Neural progenitor cell (in vitro differentiated cells): Measurements from ENCODE around the gene ST6GAL1. TPM values are rescaled to one million over a fixed set of nuclear protein-coding genes. Genes with fewer than 3 reads are reported as not detected.
A peak's percentile ranks its signal among the peaks of the same experiment; 100 is the strongest.

ENCODE experiments used
- DNase-seq: peaks from one replicate; pipeline ENCODE4 v3.0.0-alpha.2; 2016; ENCODE audit warnings: low spot score
- H2AFZ ChIP-seq: fragments of 200-600 bp; sonication (generic); replicated peaks from 2 replicates; pipeline ENCODE4 v1.6.1; 2016; ENCODE audit warnings: antibody characterized with exemption
- H3F3A ChIP-seq: fragments of 200-600 bp; sonication (generic); 2 replicates; pipeline ENCODE4 v1.6.1; 2016; ENCODE audit warnings: antibody characterized with exemption, low read depth
- H3K27ac ChIP-seq: fragments of 200-600 bp; sonication (generic); 2 replicates; pipeline ENCODE4 v1.5.1; 2016; ENCODE audit warnings: mild to moderate bottlenecking
- H3K27me3 ChIP-seq: fragments of 200-600 bp; sonication (generic); 2 replicates; pipeline ENCODE4 v1.6.1; 2016; ENCODE audit warnings: mild to moderate bottlenecking, moderate library complexity
- H3K36me3 ChIP-seq: fragments of 200-600 bp; sonication (generic); 2 replicates; pipeline ENCODE4 v1.5.1; 2016
- H3K4me1 ChIP-seq: fragments of 200-600 bp; sonication (generic); 2 replicates; pipeline ENCODE4 v1.6.1; 2016; ENCODE audit warnings: mixed run types
- H3K4me2 ChIP-seq: fragments of 200-600 bp; sonication (generic); 2 replicates; pipeline ENCODE4 v1.6.1; 2016
- H3K4me3 ChIP-seq: fragments of 200-600 bp; sonication (generic); 2 replicates; pipeline ENCODE4 v1.5.1; 2016
- H3K79me2 ChIP-seq: fragments of 200-600 bp; sonication (generic); 2 replicates; pipeline ENCODE4 v1.6.1; 2016; ENCODE audit warnings: low read depth
- H3K9ac ChIP-seq: fragments of 200-600 bp; sonication (generic); 2 replicates; pipeline ENCODE4 v1.6.1; 2016
- H3K9me3 ChIP-seq: fragments of 200-600 bp; sonication (generic); 2 replicates; pipeline ENCODE4 v1.5.1; 2016; ENCODE audit warnings: low read depth
- H4K20me1 ChIP-seq: fragments of 200-600 bp; sonication (generic); 2 replicates; pipeline ENCODE4 v1.6.1; 2016; ENCODE audit warnings: low read depth
- H3K27ac Mint-ChIP-seq: 3 replicates; pipeline ENCODE4 v1.8.0; 2021; ENCODE audit warnings: mixed read lengths
- H3K27me3 Mint-ChIP-seq: 2 replicates; pipeline ENCODE4 v1.8.0; 2022; ENCODE audit warnings: low read depth, mild to moderate bottlenecking, inconsistent platforms, moderate library complexity, mixed read lengths; ENCODE audit not compliant: insufficient read depth
- H3K36me3 Mint-ChIP-seq: 3 replicates; pipeline ENCODE4 v1.8.0; 2021; ENCODE audit warnings: mixed read lengths
- H3K4me1 Mint-ChIP-seq: 3 replicates; pipeline ENCODE4 v1.8.0; 2021; ENCODE audit warnings: mixed read lengths
- H3K4me3 Mint-ChIP-seq: 3 replicates; pipeline ENCODE4 v1.8.0; 2021; ENCODE audit warnings: mild to moderate bottlenecking, moderate library complexity, mixed read lengths
- H3K9me3 Mint-ChIP-seq: 3 replicates; pipeline ENCODE4 v1.8.0; 2020; ENCODE audit warnings: mixed read lengths
- CTCF ChIP-seq: fragments of 200-600 bp; sonication (generic); IDR thresholded peaks from 2 replicates; pipeline ENCODE4 v1.5.1; 2017; ENCODE audit warnings: antibody characterized with exemption, mild to moderate bottlenecking
- EZH2 ChIP-seq: fragments of 200-600 bp; sonication (generic); IDR thresholded peaks from 2 replicates; pipeline ENCODE4 v1.6.1; 2017; ENCODE audit warnings: antibody characterized with exemption, mild to moderate bottlenecking, moderate library complexity
- EZH2phosphoT487 ChIP-seq: fragments of 200-600 bp; sonication (generic); IDR thresholded peaks from 2 replicates; pipeline ENCODE4 v1.6.1; 2017; ENCODE audit warnings: antibody characterized with exemption
- total RNA-seq: library from RNA; depleted of rRNA; stranded (reverse); fragments of >200 nt; gene quantifications from 2 replicates; pipeline ENCODE4 v1.2.3, GENCODE V29; 2015; ENCODE audit warnings: low replicate concordance

The ST6GAL1 gene
- total RNA-seq, 1 donor from 2014 or later = 27.3 TPM

GRCh38 chr3:187110156-187110555 is 179.8 kb downstream of the ST6GAL1 start:
- H3K27me3 Mint-ChIP-seq = no peaks in the 10 kb centered on the region
- no peak for DNase-seq
- Histone ChIP-seq H3K27ac (no peak overlapping the region), H3K9me3 (no peaks in the 10 kb centered on the region), H3K4me2 (no peak overlapping the region), H3K4me1 (no peaks in the 10 kb centered on the region), H3K9ac (no peak overlapping the region), H3K36me3 (no peaks in the 10 kb centered on the region), H4K20me1 (no peaks in the 10 kb centered on the region), H3K79me2 (no peaks in the 10 kb centered on the region), H2AFZ (no peak overlapping the region), H3K4me3 (no peak overlapping the region), H3F3A (no peaks in the 10 kb centered on the region), H3K27me3 (no peaks in the 10 kb centered on the region)
- TF ChIP-seq EZH2phosphoT487 (no peak), EZH2 (no peak), CTCF (no peak)
- H3K9me3 Mint-ChIP-seq = no peaks in the 10 kb centered on the region
- no peaks in the 10 kb centered on the region for H3K36me3 Mint-ChIP-seq
- H3K27ac Mint-ChIP-seq = no peak overlapping the region
- no peaks in the 10 kb centered on the region for H3K4me1 Mint-ChIP-seq
- H3K4me3 Mint-ChIP-seq = no peak overlapping the region

GRCh38 chr3:187112934-187113793 is 182.8 kb downstream of the ST6GAL1 start:
- no peak for TF ChIP-seq EZH2phosphoT487
- peak; percentile 56 for TF ChIP-seq CTCF
- H3K27ac Mint-ChIP-seq = no peak overlapping the region

GRCh38 chr3:187114511-187114910 is 184.2 kb downstream of the ST6GAL1 start:
- TF ChIP-seq CTCF (no peak), EZH2phosphoT487 (no peak), EZH2 (no peak)
- no peak for DNase-seq
- no peak overlapping the region for H3K4me3 Mint-ChIP-seq

More at GRCh38 chr3:187112934-187113793, 182.8 kb downstream of the ST6GAL1 start:
- no peak overlapping the region for H2AFZ ChIP-seq
- H3K9me3 ChIP-seq = no peaks in the 10 kb centered on the region
- Mint-ChIP-seq H3K4me3 (no peak overlapping the region), H3K9me3 (no peaks in the 10 kb centered on the region), H3K36me3 (no peaks in the 10 kb centered on the region), H3K27me3 (peaks cover 2% of the 10 kb centered on the region), H3K4me1 (no peaks in the 10 kb centered on the region)
- H3F3A ChIP-seq = no peaks in the 10 kb centered on the region
- H3K36me3 ChIP-seq = no peaks in the 10 kb centered on the region
- no peak overlapping the region for H3K27ac ChIP-seq
- no peak overlapping the region for H3K9ac ChIP-seq
- H3K27me3 ChIP-seq = no peaks in the 10 kb centered on the region
- no peak overlapping the region for H3K4me3 ChIP-seq
- H4K20me1 ChIP-seq = no peaks in the 10 kb centered on the region
- no peak overlapping the region for H3K4me2 ChIP-seq
- no peaks in the 10 kb centered on the region for H3K79me2 ChIP-seq
- no peak for DNase-seq
- no peaks in the 10 kb centered on the region for H3K4me1 ChIP-seq

More at GRCh38 chr3:187114511-187114910, 184.2 kb downstream of the ST6GAL1 start:
- Mint-ChIP-seq H3K36me3 (no peaks in the 10 kb centered on the region), H3K4me1 (no peaks in the 10 kb centered on the region), H3K27ac (no peak overlapping the region), H3K27me3 (peaks cover 2% of the 10 kb centered on the region), H3K9me3 (no peaks in the 10 kb centered on the region)
- H3K4me1 ChIP-seq = no peaks in the 10 kb centered on the region
- no peak overlapping the region for H3K27ac ChIP-seq
- no peak overlapping the region for H2AFZ ChIP-seq
- H3K36me3 ChIP-seq = no peaks in the 10 kb centered on the region
- H3K79me2 ChIP-seq = no peaks in the 10 kb centered on the region
- no peak overlapping the region for H3K9ac ChIP-seq
- no peaks in the 10 kb centered on the region for H3F3A ChIP-seq
- no peak overlapping the region for H3K4me2 ChIP-seq
- no peaks in the 10 kb centered on the region for H3K9me3 ChIP-seq
- no peak overlapping the region for H3K4me3 ChIP-seq
- no peaks in the 10 kb centered on the region for H4K20me1 ChIP-seq
- H3K27me3 ChIP-seq = no peaks in the 10 kb centered on the region
